Upper lobe of left lung (tissue), 4 donors: ENCODE data around the gene GLP2R.

Experiments
- CTCF ChIP-seq, 6 experiments: fragments of 450-650 bp in 4 of 6; fragments of 200-600 bp in 2 of 6; sonication (generic) in 2 of 6; IDR thresholded peaks; one replicate each; pipeline ENCODE4 v1.5.1; 2016 to 2019; ENCODE audit warnings: antibody characterized with exemption in 6 of 6
- POLR2A ChIP-seq, 4 donors: fragments of 450-650 bp; IDR thresholded peaks; one replicate each; pipeline ENCODE4 v1.5.1; 2016 to 2017; ENCODE audit warnings: antibody characterized with exemption in 4 of 4, mild to moderate bottlenecking in 2 of 4
- POLR2AphosphoS5 ChIP-seq, 2 donors: sonication (generic); formaldehyde crosslinking; IDR thresholded peaks; one replicate each; pipeline ENCODE4 v1.5.1; 2017; ENCODE audit warnings: antibody characterized with exemption in 2 of 2

GRCh38 chr17:9883451-9883850, 57.7 kb downstream of the GLP2R start:
- TF ChIP-seq POLR2AphosphoS5 (IDR thresholded peaks at IDR 0.05) (no peak), CTCF (IDR thresholded peaks at IDR 0.05) (no peak), POLR2A (IDR thresholded peaks at IDR 0.05) (no peak)
